ENCODE data around the gene LEFTY2.
A peak's percentile ranks its signal among the peaks of the same experiment; 100 is the strongest.
"Not testable (repeated sequence)": the region's sequence is repeated elsewhere in the genome, so short reads cannot be mapped to it uniquely, and the experiment has no call there.

LEFTY2 gene

GRCh38 chr1:225936086-225936485, 4.9 kb downstream of the LEFTY2 start:
- H3K27ac ChIP-seq (ENCODE audit: low read depth, low read length), result not testable (repeated sequence)

DNA sequence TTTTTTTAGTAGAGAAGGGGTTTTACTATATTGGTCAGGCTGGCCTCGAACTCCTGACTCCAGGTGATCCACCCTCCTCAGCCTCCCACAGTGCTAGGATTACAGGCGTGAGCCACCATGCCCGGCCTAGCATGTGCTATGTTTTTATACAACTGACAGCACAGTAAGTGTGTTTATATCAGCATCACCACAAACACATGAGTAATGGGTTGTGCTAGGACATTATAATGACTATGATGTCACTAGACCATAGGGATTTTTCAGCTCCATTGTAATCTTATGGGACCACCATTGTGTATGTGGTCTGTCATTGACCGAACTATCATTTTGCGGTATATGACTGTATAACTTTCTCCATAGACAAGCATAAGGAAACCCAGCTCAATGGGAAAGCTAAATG, 6.3 kb downstream of the LEFTY2 start:
- Histone ChIP-seq H3K27ac (ENCODE audit: low read depth, low read length) (no peak overlapping the region), H3K4me1 (ENCODE audit: control insufficient read depth, insufficient read depth, low read length) (no peaks in the 10 kb centered on the region), H3K9ac (ENCODE audit: low read length) (no peak overlapping the region), H3K36me3 (ENCODE audit: control insufficient read depth, insufficient read depth, low read length) (no peaks in the 10 kb centered on the region), H3K4me3 (ENCODE audit: low read length) (no peak overlapping the region), H3K27me3 (ENCODE audit: control insufficient read depth, insufficient read depth, low read length) (no peaks in the 10 kb centered on the region)

More at GRCh38 chr1:225936086-225936485, 4.9 kb downstream of the LEFTY2 start:
- not testable (repeated sequence) for H3K4me3 ChIP-seq (ENCODE audit: low read length); H3K27me3 ChIP-seq (ENCODE audit: control insufficient read depth, insufficient read depth, low read length); H3K4me1 ChIP-seq (ENCODE audit: control insufficient read depth, insufficient read depth, low read length); H3K36me3 ChIP-seq (ENCODE audit: control insufficient read depth, insufficient read depth, low read length); H3K9ac ChIP-seq (ENCODE audit: low read length)

DNA sequence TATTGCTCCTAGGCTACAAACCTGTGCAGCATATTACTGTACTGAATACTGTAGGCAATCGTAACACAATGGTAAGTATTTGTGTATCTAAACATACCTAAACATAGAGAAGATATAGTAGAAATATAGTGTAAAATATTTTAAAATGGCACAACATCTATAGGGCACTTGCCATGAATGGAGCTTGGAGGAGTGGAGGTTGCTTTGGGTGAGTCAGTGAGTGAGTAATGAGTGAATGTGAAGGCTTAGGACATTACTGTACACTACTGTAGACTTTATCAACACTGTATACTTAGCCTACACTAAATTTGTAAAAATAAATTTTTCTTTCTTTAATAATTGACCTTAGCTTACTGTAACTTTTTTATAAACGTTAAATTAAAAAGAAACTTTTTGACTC, 7.9 kb downstream of the LEFTY2 start:
- H3K4me1 ChIP-seq (ENCODE audit: control insufficient read depth, insufficient read depth, low read length), result no peaks in the 10 kb centered on the region
- H3K9ac ChIP-seq (ENCODE audit: low read length), result no peak overlapping the region
- no peak overlapping the region for H3K4me3 ChIP-seq (ENCODE audit: low read length)
- no peak overlapping the region for H3K27ac ChIP-seq (ENCODE audit: low read depth, low read length)
- no peaks in the 10 kb centered on the region for H3K36me3 ChIP-seq (ENCODE audit: control insufficient read depth, insufficient read depth, low read length)
- H3K27me3 ChIP-seq (ENCODE audit: control insufficient read depth, insufficient read depth, low read length), result no peaks in the 10 kb centered on the region

- no peaks in the 10 kb centered on the region for H3K27me3 ChIP-seq (ENCODE audit: control insufficient read depth, insufficient read depth, low read length)
- no peak overlapping the region for H3K27ac ChIP-seq (ENCODE audit: low read depth, low read length)
- H3K36me3 ChIP-seq (ENCODE audit: control insufficient read depth, insufficient read depth, low read length), result no peaks in the 10 kb centered on the region
- H3K4me1 ChIP-seq (ENCODE audit: control insufficient read depth, insufficient read depth, low read length), result no peaks in the 10 kb centered on the region
- no peak overlapping the region for H3K9ac ChIP-seq (ENCODE audit: low read length)
- no peak overlapping the region for H3K4me3 ChIP-seq (ENCODE audit: low read length)
These were observed 9.5 kb downstream of the LEFTY2 start for GRCh38 chr1:225931270-225932136.

DNA sequence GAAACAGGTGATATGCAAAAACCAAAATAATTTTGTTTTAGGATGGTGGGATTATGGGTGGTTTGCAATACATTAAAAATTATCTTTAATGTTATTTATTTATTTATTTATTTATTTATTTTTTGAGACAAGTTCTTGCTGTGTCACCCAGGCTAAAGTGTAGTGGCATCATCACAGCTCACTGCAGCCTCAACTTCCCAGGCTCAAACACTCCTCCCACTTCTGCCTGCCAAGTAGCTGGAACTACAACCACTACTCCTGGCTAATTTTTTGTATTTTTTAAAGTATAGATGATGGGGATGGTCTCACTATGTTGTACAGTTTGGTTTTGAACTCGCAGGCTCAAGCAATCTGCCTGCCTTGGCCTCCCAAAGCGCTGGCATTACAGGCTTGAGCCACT, 10.5 kb downstream of the LEFTY2 start:
- Histone ChIP-seq H3K36me3 (ENCODE audit: control insufficient read depth, insufficient read depth, low read length) (no peaks in the 10 kb centered on the region), H3K27me3 (ENCODE audit: control insufficient read depth, insufficient read depth, low read length) (no peaks in the 10 kb centered on the region), H3K4me1 (ENCODE audit: control insufficient read depth, insufficient read depth, low read length) (no peaks in the 10 kb centered on the region), H3K4me3 (ENCODE audit: low read length) (no peak overlapping the region), H3K27ac (ENCODE audit: low read depth, low read length) (no peak overlapping the region), H3K9ac (ENCODE audit: low read length) (no peak overlapping the region)

DNA sequence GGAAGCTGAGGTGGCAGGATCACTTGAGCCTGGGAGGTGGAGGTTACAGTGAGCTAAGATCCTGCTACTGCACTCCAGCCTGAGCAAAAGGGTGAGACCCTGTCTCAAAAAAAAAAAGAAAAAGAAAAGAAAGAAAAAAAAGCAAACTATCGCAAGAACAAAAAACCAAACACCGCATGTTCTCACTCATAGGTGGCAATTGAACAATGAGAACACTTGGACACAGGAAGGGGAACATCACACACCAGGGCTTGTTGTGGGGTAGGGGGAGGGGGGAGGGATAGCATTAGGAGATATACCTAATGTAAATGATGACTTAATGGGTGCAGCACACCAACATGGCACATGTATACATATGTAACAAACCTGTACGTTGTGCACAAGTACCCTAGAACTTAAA, 11.6 kb downstream of the LEFTY2 start:
- not testable (repeated sequence) for H3K36me3 ChIP-seq (ENCODE audit: control insufficient read depth, insufficient read depth, low read length); H3K4me3 ChIP-seq (ENCODE audit: low read length); H3K9ac ChIP-seq (ENCODE audit: low read length); H3K4me1 ChIP-seq (ENCODE audit: control insufficient read depth, insufficient read depth, low read length); H3K27ac ChIP-seq (ENCODE audit: low read depth, low read length); H3K27me3 ChIP-seq (ENCODE audit: control insufficient read depth, insufficient read depth, low read length)

GRCh38 chr1:225928186-225929175, 12.5 kb downstream of the LEFTY2 start:
- Histone ChIP-seq H3K9ac (ENCODE audit: low read length) (no peak overlapping the region), H3K27me3 (ENCODE audit: control insufficient read depth, insufficient read depth, low read length) (no peaks in the 10 kb centered on the region), H3K4me1 (ENCODE audit: control insufficient read depth, insufficient read depth, low read length) (no peaks in the 10 kb centered on the region), H3K4me3 (ENCODE audit: low read length) (no peak overlapping the region), H3K36me3 (ENCODE audit: control insufficient read depth, insufficient read depth, low read length) (no peaks in the 10 kb centered on the region), H3K27ac (ENCODE audit: low read depth, low read length) (no peak overlapping the region)

- Histone ChIP-seq H3K9ac (ENCODE audit: low read length) (no peak overlapping the region), H3K4me3 (ENCODE audit: low read length) (no peak overlapping the region), H3K36me3 (ENCODE audit: control insufficient read depth, insufficient read depth, low read length) (peaks cover 4% of the 10 kb centered on the region), H3K27me3 (ENCODE audit: control insufficient read depth, insufficient read depth, low read length) (no peaks in the 10 kb centered on the region), H3K4me1 (ENCODE audit: control insufficient read depth, insufficient read depth, low read length) (peaks cover 7% of the 10 kb centered on the region), H3K27ac (ENCODE audit: low read depth, low read length) (no peak overlapping the region)
These were observed 14.4 kb downstream of the LEFTY2 start for GRCh38 chr1:225926551-225927113.

- Histone ChIP-seq H3K27ac (ENCODE audit: low read depth, low read length) (peak within 1 kb of the TSS; percentile 94), H3K36me3 (ENCODE audit: control insufficient read depth, insufficient read depth, low read length) (peaks cover 8% of the 10 kb centered on the region), H3K9ac (ENCODE audit: low read length) (peak within 1 kb of the TSS; percentile 57), H3K4me3 (ENCODE audit: low read length) (peak within 1 kb of the TSS; percentile 84), H3K4me1 (ENCODE audit: control insufficient read depth, insufficient read depth, low read length) (peaks cover 13% of the 10 kb centered on the region), H3K27me3 (ENCODE audit: control insufficient read depth, insufficient read depth, low read length) (no peaks in the 10 kb centered on the region)
These were observed 17.1 kb downstream of the LEFTY2 start, which contains the start of gene PYCR2 for GRCh38 chr1:225923692-225924555. Gene PYCR2, minus strand, starts transcription at chr1:225924250. Its CDS starts 140 bp downstream, at chr1:225924110.

- H3K27ac ChIP-seq (ENCODE audit: low read depth, low read length), result peak overlapping the region; percentile 94
- H3K36me3 ChIP-seq (ENCODE audit: control insufficient read depth, insufficient read depth, low read length), result peaks cover 8% of the 10 kb centered on the region
- H3K27me3 ChIP-seq (ENCODE audit: control insufficient read depth, insufficient read depth, low read length), result no peaks in the 10 kb centered on the region
- peak overlapping the region; percentile 84 for H3K4me3 ChIP-seq (ENCODE audit: low read length)
- H3K9ac ChIP-seq (ENCODE audit: low read length), result peak overlapping the region; percentile 36
- peaks cover 13% of the 10 kb centered on the region for H3K4me1 ChIP-seq (ENCODE audit: control insufficient read depth, insufficient read depth, low read length)
These were observed 17.7 kb downstream of the LEFTY2 start for GRCh38 chr1:225923381-225923691.

DNA sequence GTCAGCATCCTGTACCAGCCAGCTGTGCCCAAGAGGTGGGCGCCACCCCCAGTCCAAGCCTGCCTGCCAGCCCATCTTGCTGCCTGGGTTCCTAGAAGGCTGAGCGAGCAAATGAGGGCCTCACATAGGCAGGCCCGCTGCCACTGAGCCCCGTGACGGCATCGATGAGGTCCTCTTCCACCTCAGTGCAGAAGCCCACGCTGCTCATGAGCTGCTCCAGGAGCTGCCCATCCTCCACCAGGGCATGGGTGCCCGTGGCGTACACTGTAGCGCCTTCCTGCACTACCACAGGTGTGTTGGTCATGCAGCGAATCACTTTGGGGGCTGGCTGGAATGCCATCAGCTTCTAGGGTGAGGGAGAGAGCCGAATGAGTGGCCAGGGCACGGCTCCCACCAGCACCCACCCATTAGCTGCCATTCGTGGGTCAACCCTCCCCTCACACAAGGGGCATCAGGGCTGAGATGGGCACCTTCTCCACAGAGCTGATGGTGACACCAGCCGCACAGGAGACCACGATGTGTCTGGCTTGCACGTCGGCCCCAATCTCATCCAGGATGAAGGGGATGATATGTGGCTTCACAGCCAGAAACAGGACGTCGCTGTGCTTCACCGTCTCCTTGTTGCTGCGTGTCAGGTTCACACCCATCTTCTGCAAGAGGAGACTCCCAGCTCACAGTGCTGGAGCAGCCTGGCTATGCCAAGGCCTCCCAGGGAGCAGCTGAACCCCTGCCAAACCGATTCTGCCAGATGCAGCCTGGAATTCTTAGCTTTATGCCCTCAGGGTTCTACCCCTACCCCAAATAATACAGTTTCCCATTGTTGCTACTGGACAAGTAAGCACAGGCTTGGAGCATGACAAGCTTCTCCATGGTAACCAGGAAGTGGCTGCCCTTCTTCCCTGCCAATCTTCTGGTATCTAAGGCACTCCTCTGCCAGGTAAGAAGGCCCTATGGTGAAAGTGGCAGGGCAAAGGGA, 19.0 kb downstream of the LEFTY2 start:
- peaks cover 8% of the 10 kb centered on the region for H3K36me3 ChIP-seq (ENCODE audit: control insufficient read depth, insufficient read depth, low read length)
- no peaks in the 10 kb centered on the region for H3K27me3 ChIP-seq (ENCODE audit: control insufficient read depth, insufficient read depth, low read length)
- no peak overlapping the region for H3K9ac ChIP-seq (ENCODE audit: low read length)
- H3K4me3 ChIP-seq (ENCODE audit: low read length), result no peak overlapping the region
- H3K27ac ChIP-seq (ENCODE audit: low read depth, low read length), result no peak overlapping the region
- peaks cover 13% of the 10 kb centered on the region for H3K4me1 ChIP-seq (ENCODE audit: control insufficient read depth, insufficient read depth, low read length)

Data from rectal smooth muscle tissue (tissue), 1 donor.